HepG2 (cell line): Measurements from ENCODE around the gene CFAP100. TPM values are rescaled to one million over a fixed set of nuclear protein-coding genes. Genes with fewer than 3 reads are reported as not detected.

Experiments used
- BHLHE40 ChIP-seq: IDR thresholded peaks from 2 replicates; pipeline ENCODE4 v1.6.1; 2011; ENCODE audit warnings: low read length, improper control_type of control experiment
- CCDC6 ChIP-seq: sonication (generic); formaldehyde crosslinking; IDR thresholded peaks from 2 replicates; pipeline ENCODE4 v1.8.1; 2022; ENCODE audit warnings: mild to moderate bottlenecking, missing genetic modification reagents, moderate library complexity
- EED ChIP-seq: sonication (generic); formaldehyde crosslinking; IDR thresholded peaks from 2 replicates; pipeline ENCODE4 v1.5.0; 2020; ENCODE audit warnings: mild to moderate bottlenecking, missing genetic modification reagents
- ERF ChIP-seq: IDR thresholded peaks from 2 replicates; pipeline ENCODE4 v1.6.1; 2018; ENCODE audit warnings: missing biosample characterization, missing genetic modification reagents
- FOSL1 ChIP-seq: sonication (generic); formaldehyde crosslinking; IDR thresholded peaks from 2 replicates; pipeline ENCODE4 v1.9.0; 2021; ENCODE audit warnings: missing genetic modification reagents, borderline replicate concordance
- HDAC1 ChIP-seq: sonication (generic); formaldehyde crosslinking; IDR thresholded peaks from 2 replicates; pipeline ENCODE4 v1.5.1; 2020; ENCODE audit warnings: mild to moderate bottlenecking, missing genetic modification reagents
- HOXA3 ChIP-seq: sonication (generic); formaldehyde crosslinking; IDR thresholded peaks from 2 replicates; pipeline ENCODE4 v1.5.0; 2020; ENCODE audit warnings: missing genetic modification reagents
- IRX3 ChIP-seq: sonication (generic); formaldehyde crosslinking; IDR thresholded peaks from 2 replicates; pipeline ENCODE4 v1.8.1; 2023; ENCODE audit warnings: mild to moderate bottlenecking, low read depth, missing genetic modification reagents, borderline replicate concordance
- MAZ ChIP-seq, 2 experiments: sonication (generic) in 1 of 2; formaldehyde crosslinking in 1 of 2; IDR thresholded peaks; 2 replicates each; pipeline versions ENCODE4 v1.5.0 to v1.6.1; 2012 to 2020; ENCODE audit warnings: low read depth in 2 of 2, mild to moderate bottlenecking in 2 of 2, borderline replicate concordance in 1 of 2, improper control_type of control experiment in 1 of 2, low read length in 1 of 2, missing genetic modification reagents in 1 of 2, moderate library complexity in 1 of 2
- PHF8 ChIP-seq: sonication (generic); formaldehyde crosslinking; IDR thresholded peaks from 2 replicates; pipeline ENCODE4 v1.5.0; 2020; ENCODE audit warnings: missing genetic modification reagents
- RAD51 ChIP-seq: fragments of 450-650 bp; IDR thresholded peaks from 2 replicates; pipeline ENCODE4 v1.6.1; 2016; ENCODE audit warnings: borderline replicate concordance
- RXRA ChIP-seq: sonication (generic); formaldehyde crosslinking; IDR thresholded peaks from 2 replicates; pipeline ENCODE4 v1.5.1; 2020; ENCODE audit warnings: missing genetic modification reagents
- SALL1 ChIP-seq: sonication (generic); formaldehyde crosslinking; IDR thresholded peaks from 2 replicates; pipeline ENCODE4 v1.8.0; 2022; ENCODE audit warnings: mild to moderate bottlenecking, missing genetic modification reagents
- SP4 ChIP-seq: sonication (generic); formaldehyde crosslinking; IDR thresholded peaks from 2 replicates; pipeline ENCODE4 v1.8.1; 2023; ENCODE audit warnings: mild to moderate bottlenecking, missing genetic modification reagents
- ZBTB21 ChIP-seq: sonication (generic); formaldehyde crosslinking; IDR thresholded peaks from 2 replicates; pipeline ENCODE4 v1.4.0; 2020; ENCODE audit warnings: missing genetic modification reagents
- ZNF552 ChIP-seq: sonication (generic); formaldehyde crosslinking; IDR thresholded peaks from 2 replicates; pipeline ENCODE4 v1.9.0; 2022; ENCODE audit warnings: missing genetic modification reagents, mild to moderate bottlenecking, borderline replicate concordance
- ZSCAN25 ChIP-seq: sonication (generic); formaldehyde crosslinking; IDR thresholded peaks from 2 replicates; pipeline ENCODE4 v1.8.0; 2022; ENCODE audit warnings: mild to moderate bottlenecking, missing genetic modification reagents
- polyA plus RNA-seq, 8 experiments: library from polyadenylated mRNA; depleted of rRNA in 3 of 8; stranded (reverse) in 7 of 8; unstranded in 1 of 8; fragments of >200 nt; fragmentation: Illumina TruSeq in 4 of 8; extraction: Trizol in 4 of 8; gene quantifications; 2 replicates each; pipeline versions ENCODE4 v1.2.1 to v1.2.3, GENCODE V29; 2011 to 2016; ENCODE audit warnings: low read depth in 4 of 8, missing spikeins in 1 of 8, mixed read lengths in 1 of 8; ENCODE audit not compliant: insufficient read depth in 1 of 8
- total RNA-seq, 5 experiments: library from RNA; depleted of rRNA; stranded (reverse); fragments of >200 nt; fragmentation: Illumina TruSeq; extraction: Trizol; gene quantifications; 2 replicates each; pipeline ENCODE4 v1.2.3, GENCODE V29; 2016; ENCODE audit warnings: low read depth in 1 of 5
- TF ChIP-seq, protein P1 (sequence below): sonication (generic); formaldehyde crosslinking; IDR thresholded peaks from 2 replicates; pipeline ENCODE4; 2020; ENCODE audit warnings: missing genetic modification reagents, mild to moderate bottlenecking, borderline replicate concordance
- TF ChIP-seq, protein P2 (sequence below): sonication (generic); formaldehyde crosslinking; IDR thresholded peaks from 2 replicates; pipeline ENCODE4 v1.8.1; 2023; ENCODE audit warnings: mild to moderate bottlenecking, missing genetic modification reagents
- TF ChIP-seq, protein P3 (sequence below): IDR thresholded peaks from 2 replicates; pipeline ENCODE4 v1.6.1; 2016; ENCODE audit warnings: low read depth, borderline replicate concordance
- TF ChIP-seq, protein P4 (sequence below): IDR thresholded peaks from 2 replicates; pipeline ENCODE4 v1.6.1; 2016; ENCODE audit warnings: missing genetic modification reagents, missing compliant biosample characterization
- TF ChIP-seq, protein P5 (sequence below): sonication (generic); formaldehyde crosslinking; IDR thresholded peaks from 2 replicates; pipeline ENCODE4 v1.5.0; 2020; ENCODE audit warnings: missing genetic modification reagents, mild to moderate bottlenecking, borderline replicate concordance

The CFAP100 gene
- total and polyA plus RNA-seq, 2 of the 13 experiments (the other 11 are each of a cell fraction or from before 2014, with no cell fraction given): 0.32 TPM; not detected in 1

DNA sequence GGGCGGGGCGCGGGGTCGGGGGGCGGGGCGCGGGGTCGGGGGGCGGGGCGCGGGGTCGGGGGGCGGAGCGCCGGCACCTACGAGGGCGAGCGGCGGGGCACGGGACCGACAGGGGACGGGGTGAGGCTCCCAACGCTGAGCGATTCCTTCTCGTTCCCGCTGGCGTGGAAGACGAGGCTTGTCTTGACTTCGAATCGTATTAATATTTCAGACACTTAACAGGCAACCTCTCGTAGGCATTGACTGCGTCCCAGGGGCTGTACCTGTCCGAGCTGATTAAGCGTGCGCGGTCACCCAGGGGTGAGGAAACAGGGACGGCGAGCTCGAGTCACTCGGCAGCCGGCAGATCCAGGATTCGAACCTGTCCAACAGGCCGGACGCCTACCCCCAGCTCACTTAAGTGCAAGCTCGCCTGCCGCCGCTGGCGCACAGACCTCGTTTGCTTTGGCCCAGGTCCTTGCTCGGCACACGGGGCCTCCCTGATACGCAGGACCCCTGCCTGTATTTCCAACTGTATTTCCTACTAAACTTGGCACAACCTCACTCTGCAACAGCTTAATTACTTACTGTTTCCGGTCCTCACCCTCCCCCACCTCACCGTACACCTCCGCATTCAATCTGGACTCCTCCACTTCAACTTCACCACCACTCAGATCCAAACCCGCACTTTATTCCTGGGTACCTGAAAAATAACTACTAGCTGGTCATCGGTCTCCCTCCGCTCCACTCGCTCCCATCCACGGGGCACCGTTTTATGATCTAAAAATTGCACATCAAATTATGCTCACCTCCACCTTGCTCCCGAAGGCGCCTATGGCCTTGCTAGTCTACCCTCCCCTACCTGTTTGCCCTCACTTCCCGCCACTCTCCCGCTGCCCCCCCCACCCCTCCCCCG, 81.7 kb downstream of the CFAP100 start (continued):
- TF ChIP-seq, protein P1, sequence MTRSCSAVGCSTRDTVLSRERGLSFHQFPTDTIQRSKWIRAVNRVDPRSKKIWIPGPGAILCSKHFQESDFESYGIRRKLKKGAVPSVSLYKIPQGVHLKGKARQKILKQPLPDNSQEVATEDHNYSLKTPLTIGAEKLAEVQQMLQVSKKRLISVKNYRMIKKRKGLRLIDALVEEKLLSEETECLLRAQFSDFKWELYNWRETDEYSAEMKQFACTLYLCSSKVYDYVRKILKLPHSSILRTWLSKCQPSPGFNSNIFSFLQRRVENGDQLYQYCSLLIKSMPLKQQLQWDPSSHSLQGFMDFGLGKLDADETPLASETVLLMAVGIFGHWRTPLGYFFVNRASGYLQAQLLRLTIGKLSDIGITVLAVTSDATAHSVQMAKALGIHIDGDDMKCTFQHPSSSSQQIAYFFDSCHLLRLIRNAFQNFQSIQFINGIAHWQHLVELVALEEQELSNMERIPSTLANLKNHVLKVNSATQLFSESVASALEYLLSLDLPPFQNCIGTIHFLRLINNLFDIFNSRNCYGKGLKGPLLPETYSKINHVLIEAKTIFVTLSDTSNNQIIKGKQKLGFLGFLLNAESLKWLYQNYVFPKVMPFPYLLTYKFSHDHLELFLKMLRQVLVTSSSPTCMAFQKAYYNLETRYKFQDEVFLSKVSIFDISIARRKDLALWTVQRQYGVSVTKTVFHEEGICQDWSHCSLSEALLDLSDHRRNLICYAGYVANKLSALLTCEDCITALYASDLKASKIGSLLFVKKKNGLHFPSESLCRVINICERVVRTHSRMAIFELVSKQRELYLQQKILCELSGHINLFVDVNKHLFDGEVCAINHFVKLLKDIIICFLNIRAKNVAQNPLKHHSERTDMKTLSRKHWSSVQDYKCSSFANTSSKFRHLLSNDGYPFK (CRISPR knock-in tag): no peak
- TF ChIP-seq CCDC6 (CRISPR knock-in tag): 0 out of 2 replicates have a peak, but pooled peaks have one; percentile 16
- peak; percentile 51; the same call in 1 of the 2 replicates for TF ChIP-seq RXRA (CRISPR knock-in tag)
- TF ChIP-seq, protein P2, sequence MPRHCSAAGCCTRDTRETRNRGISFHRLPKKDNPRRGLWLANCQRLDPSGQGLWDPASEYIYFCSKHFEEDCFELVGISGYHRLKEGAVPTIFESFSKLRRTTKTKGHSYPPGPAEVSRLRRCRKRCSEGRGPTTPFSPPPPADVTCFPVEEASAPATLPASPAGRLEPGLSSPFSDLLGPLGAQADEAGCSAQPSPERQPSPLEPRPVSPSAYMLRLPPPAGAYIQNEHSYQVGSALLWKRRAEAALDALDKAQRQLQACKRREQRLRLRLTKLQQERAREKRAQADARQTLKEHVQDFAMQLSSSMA (CRISPR knock-in tag): 0 out of 2 replicates have a peak, but pooled peaks have one; percentile 30
- no peak for TF ChIP-seq HOXA3 (CRISPR knock-in tag)
- TF ChIP-seq BHLHE40: peak; percentile 70; the same call in 1 of the 2 replicates
- TF ChIP-seq MAZ (IDR thresholded peaks at IDR 0.05; ENCODE audit: borderline replicate concordance, low read depth, low read length): no peak
- peak; percentile 89 for TF ChIP-seq MAZ (CRISPR knock-in tag; IDR thresholded peaks at IDR 0.05; ENCODE audit: low read depth)
- TF ChIP-seq FOSL1 (CRISPR knock-in tag): no peak
- peak; percentile 45; the same call in 1 of the 2 replicates for TF ChIP-seq HDAC1
- TF ChIP-seq PHF8 (CRISPR knock-in tag): peak; percentile 56; the same call in 1 of the 2 replicates
- peak; percentile 91 for TF ChIP-seq ZSCAN25 (CRISPR knock-in tag)
- TF ChIP-seq, protein P3, sequence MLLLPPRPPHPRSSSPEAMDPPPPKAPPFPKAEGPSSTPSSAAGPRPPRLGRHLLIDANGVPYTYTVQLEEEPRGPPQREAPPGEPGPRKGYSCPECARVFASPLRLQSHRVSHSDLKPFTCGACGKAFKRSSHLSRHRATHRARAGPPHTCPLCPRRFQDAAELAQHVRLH (CRISPR knock-in tag): peak; percentile 49; the same call in 1 of the 2 replicates
- no peak for TF ChIP-seq ZBTB21 (CRISPR knock-in tag)
- no peak for TF ChIP-seq RAD51
- TF ChIP-seq, protein P4, sequence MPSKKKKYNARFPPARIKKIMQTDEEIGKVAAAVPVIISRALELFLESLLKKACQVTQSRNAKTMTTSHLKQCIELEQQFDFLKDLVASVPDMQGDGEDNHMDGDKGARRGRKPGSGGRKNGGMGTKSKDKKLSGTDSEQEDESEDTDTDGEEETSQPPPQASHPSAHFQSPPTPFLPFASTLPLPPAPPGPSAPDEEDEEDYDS (CRISPR knock-in tag): no peak
- TF ChIP-seq IRX3 (CRISPR knock-in tag): 0 out of 2 replicates have a peak, but pooled peaks have one; percentile 36
- no peak for TF ChIP-seq ZNF552 (CRISPR knock-in tag)
- TF ChIP-seq SP4: peak; percentile 72
- TF ChIP-seq SALL1 (CRISPR knock-in tag): peak; percentile 33; the same call in 1 of the 2 replicates
- TF ChIP-seq EED (CRISPR knock-in tag): 0 out of 2 replicates have a peak, but pooled peaks have one; percentile 28
- TF ChIP-seq, protein P5, sequence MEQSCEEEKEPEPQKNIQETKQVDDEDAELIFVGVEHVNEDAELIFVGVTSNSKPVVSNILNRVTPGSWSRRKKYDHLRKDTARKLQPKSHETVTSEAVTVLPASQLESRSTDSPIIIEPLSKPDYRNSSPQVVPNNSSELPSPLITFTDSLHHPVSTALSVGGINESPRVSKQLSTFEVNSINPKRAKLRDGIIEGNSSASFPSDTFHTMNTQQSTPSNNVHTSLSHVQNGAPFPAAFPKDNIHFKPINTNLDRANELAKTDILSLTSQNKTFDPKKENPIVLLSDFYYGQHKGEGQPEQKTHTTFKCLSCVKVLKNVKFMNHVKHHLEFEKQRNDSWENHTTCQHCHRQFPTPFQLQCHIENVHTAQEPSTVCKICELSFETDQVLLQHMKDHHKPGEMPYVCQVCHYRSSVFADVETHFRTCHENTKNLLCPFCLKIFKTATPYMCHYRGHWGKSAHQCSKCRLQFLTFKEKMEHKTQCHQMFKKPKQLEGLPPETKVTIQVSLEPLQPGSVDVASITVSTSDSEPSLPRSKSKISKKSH (CRISPR knock-in tag): 0 out of 2 replicates have a peak, but pooled peaks have one; percentile 34
- TF ChIP-seq ERF (CRISPR knock-in tag): 0 out of 2 replicates have a peak, but pooled peaks have one; percentile 13
